Ovary (tissue), 3 donors: ENCODE data around the gene PRODH.

Experiments
- CTCF ChIP-seq, 3 donors: fragments of 450-650 bp in 2 of 3; fragments of 200-600 bp in 1 of 3; IDR thresholded peaks; one replicate each; pipeline versions ENCODE4 v1.5.1 to v1.8.0; 2016 to 2022; ENCODE audit warnings: antibody characterized with exemption in 3 of 3, mild to moderate bottlenecking in 1 of 3
- EP300 ChIP-seq: sonication (generic); formaldehyde crosslinking; IDR thresholded peaks from one replicate; pipeline ENCODE4 v1.6.1; 2017; ENCODE audit warnings: antibody characterized with exemption
- donor health status: DM: no; HTN: no; CAD: no.

GRCh38 chr22:18983120-18983651 lies 47.1 kb upstream of the PRODH start:
- TF ChIP-seq CTCF (IDR thresholded peaks at IDR 0.05) (no peak), EP300 (no peak)
